NCI-H1417 treated with DMSO at 0.1 percent for 48 hours (cell line): Measurements from ENCODE around the gene KCNJ6.

Experiments used
- DNase-seq: peaks from one replicate; lab custom pipeline; 2025; lab: John Stamatoyannopoulos, UW

The KCNJ6 gene

DNA sequence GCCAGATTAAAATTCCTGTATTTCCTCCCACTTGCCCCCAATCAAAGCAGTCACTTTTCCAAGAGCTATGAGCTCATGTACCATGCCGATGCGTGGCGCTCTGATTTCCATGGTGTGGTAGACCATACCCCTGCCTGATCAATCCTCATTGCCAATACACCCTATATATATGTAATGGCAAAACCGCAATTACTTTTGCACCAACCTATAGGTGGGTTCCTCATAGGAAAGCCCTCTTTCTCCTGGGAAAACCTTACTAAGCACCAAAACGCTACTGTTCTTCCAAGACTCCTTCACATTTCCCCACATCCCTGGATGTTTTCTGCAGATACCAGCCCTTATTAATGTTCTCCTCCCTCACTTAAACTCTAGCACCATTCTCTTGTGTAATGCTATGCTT, 11.0 kb downstream of the KCNJ6 start:
- DNase-seq: no peak

GRCh38 chr21:37904856-37905255, 11.4 kb downstream of the KCNJ6 start:
- DNase-seq: no peak

- DNase-seq: no peak
Observed at GRCh38 chr21:37903396-37903795, 12.9 kb downstream of the KCNJ6 start.

DNA sequence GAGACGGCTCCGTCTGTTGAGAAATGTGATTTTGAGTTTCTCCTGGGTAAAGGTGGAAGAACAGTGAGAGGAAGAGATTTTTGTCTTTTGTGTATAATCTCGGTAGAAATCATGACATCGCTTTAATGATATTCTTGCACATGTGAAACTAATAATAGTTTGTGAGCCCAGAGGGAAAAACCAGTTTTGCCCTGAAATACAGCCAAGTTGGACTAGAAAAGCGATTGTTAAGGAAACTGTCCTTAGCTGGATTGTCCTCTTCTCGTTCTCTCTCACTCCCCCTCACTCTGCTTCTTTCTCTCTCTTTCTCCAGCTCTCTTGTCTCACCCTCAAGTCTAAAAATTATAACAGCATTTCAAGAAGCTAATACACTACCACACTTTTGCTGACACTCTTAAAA, 17.1 kb downstream of the KCNJ6 start:
- DNase-seq: no peak

DNA sequence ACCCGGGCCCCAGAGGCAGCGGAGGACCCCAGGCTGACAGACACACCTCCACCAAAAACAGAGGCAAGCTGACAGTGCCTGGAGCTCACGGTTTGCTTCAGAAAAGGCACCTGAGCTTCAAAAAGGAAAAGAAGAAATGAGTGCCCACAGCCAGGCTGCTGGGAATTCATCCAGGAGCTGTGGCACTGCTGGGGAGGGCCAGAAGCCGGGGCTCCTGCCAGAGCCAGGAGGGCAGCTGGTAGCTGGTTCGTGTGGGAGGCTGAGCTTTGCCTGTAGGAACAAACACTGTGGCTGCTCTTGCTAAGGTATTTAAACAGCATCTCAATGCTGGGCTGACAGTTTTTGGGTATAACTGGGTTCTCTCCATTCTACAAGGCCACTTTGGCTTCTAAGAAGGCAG, 19.5 kb downstream of the KCNJ6 start:
- no peak for DNase-seq

- no peak for DNase-seq
Observed at GRCh38 chr21:37891972-37892371, 24.3 kb downstream of the KCNJ6 start.

DNA sequence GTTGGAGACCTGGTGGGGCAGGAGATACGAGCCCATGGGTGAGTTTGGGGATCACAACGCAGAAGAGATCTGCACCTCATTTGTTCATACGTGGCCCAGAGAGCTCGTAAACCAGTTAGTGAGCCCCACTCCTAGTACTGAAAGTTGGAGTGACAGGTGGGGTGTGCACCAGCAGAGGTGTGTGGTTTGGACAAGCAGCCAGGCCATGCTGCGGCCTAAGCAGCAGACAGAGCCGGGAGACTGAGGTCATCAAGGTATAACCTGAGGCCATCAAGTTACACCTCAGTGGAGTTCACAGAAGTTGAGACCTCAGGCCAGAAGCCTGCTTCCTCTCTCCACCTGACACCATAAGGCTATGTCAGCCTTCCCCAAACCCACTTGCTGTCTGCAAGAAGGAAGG, 27.6 kb downstream of the KCNJ6 start:
- no peak for DNase-seq

DNA sequence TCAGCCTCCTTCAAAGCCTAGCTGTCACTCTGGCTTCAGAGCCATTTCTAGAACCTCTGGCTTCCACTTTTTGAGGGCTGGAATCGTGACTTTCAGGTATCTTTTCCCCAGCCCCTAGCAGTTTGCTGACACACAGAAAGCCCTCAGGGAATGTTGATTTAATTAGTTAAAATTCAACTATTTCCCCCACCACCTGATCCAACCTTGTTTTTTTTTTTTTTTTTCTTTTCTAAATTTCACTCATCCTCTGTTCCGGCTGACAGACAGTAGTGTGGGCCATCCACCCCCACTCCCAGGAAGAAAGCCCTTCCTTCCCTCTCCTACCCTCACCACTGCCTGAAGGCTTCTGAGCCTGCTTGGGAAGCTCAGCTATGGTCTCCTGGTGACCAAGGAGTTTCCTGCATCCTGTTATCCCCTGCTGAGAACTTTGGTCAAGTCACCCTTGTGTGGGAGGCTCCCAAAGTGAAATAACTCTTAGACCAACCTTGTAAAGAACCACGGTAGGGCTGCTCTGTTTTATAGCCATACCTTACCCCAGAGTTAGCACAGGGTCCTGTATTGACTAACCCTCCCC, 29.4 kb downstream of the KCNJ6 start:
- no peak for DNase-seq

DNA sequence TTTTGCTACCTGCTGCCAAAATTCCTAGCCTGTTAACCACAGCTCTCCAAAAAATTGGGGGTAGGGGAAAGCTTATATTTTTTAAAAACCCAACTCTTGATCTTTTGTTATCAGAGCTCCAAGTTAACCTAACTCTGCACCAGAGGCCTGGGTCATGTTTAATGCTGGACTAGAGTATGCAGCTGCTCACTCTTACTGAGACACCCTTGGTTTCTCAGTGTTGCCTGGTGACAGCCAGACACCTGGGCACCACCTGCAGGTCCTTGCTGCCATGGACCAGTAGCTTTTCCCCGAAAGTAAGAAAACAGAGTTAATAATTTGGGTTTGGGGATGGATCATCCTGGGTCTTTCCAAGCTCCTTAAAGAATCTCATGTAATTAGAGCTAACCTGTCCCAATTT, 30.1 kb downstream of the KCNJ6 start:
- no peak for DNase-seq

GRCh38 chr21:37878946-37879660, 37.2 kb downstream of the KCNJ6 start:
- DNase-seq: peak; percentile 20

DNA sequence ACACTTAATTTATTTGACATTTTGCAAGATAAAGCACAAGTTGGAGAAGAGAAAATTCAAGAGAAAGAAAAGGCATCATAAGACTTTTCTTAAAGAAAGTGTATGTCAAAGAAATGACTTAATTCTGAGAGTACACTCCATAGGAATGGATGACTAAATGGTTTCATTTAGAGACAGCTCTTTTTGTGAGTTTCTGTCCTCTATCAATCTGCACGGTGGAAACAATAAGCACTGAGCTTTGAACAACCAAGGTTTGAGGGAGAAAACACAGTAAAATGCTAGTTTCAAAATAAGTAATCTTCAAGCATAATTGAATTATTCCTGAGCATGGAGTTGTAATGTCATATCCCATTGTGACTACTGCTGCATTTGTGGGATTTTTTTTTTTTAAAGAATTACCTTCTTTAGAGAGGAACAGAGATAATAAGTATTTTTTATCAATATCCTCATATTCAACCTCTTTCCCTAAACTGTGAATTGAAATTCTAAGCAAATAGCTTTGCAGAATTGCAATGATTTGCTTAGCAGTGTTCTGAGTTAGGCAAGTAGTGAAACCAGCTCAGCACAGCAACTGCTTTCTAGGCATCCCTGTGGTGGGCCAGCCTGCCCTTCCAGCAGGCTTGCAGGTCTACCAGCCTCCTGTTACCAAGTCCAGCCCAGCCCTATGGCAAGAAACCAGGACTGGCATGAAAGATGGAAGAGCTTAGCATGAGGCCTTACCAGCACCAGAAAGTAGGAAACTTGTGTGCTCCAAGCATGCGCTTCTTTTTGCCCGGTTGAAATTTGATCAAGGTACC, 38.2 kb downstream of the KCNJ6 start:
- DNase-seq: no peak

- no peak for DNase-seq
Observed at GRCh38 chr21:37877171-37877570, 39.1 kb downstream of the KCNJ6 start.

- DNase-seq: no peak
Observed at GRCh38 chr21:37876561-37876960, 39.7 kb downstream of the KCNJ6 start.

GRCh38 chr21:37874904-37875780, 41.1 kb downstream of the KCNJ6 start:
- no peak for DNase-seq

GRCh38 chr21:37874481-37874880, 41.8 kb downstream of the KCNJ6 start:
- DNase-seq: no peak

DNA sequence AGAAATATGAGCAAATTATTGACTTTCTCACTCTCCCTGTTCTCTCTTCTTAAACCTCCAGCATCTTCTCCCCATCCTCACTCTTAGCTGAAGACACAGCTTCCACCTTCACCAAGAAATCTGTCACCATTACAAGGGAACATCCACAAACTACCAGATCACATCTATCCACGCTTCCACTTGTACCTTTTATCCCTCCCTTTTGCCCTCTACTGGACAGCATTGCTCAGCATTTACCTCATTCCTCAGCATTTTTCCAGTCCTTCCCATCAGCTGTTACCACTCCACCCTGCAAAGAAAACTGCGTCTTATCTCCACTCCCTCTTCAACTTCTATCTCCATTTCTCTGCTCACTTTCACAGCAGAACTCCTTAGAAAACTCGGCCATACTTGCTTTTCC, 42.6 kb downstream of the KCNJ6 start:
- DNase-seq: no peak

DNA sequence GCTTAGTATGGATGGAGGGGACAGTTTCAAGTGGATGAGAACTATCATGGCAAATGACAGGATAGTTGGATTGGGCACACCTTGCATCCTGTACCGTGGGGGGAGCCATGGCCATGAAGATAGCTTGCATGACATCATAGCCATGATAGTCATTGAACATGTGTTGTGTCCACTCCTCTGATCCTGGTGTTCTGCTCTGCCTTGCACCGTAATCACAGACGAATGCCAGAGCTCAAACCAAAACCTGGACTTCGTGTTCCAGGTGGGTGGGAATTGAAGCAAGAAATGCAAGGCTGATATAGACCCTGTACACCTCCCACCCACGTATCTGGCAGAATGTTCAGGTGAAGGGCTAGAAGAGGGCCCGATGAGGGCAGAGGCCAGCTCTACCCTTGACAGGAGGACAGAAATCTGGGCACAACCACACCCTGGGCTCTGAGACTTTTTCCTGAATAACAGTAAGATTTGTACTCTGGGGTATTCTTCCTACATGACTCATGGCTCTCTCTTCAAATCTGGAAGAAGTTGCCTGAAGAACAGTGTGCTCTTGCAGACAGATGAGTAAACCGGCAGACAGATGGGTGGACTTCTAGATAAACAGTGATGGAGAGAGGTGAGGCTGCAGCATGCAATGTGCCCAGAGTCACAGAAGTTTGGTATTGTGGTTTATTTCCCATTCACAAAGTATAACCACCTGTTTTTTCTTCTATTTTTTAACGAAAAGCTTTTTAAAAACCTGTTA, 45.0 kb downstream of the KCNJ6 start:
- DNase-seq: no peak

DNA sequence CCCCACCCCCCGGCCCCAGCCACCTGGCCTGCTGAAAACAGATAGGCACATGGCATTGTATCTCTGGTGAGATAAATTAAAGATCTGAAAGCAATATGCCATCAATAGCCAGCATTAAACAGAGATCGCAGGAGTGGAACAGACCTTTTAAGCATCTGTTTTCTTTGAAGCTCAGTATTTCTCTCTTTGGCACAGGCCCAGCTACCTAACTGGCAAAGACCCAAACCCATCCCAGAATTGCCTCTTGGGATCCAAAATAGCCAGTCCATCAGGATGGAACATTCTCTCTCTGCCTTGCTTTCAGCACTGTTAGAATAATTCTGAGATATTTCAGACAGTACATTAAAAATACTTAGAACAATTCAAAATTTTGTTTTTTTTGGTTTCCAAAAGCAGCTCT, 46.0 kb downstream of the KCNJ6 start:
- no peak for DNase-seq

DNA sequence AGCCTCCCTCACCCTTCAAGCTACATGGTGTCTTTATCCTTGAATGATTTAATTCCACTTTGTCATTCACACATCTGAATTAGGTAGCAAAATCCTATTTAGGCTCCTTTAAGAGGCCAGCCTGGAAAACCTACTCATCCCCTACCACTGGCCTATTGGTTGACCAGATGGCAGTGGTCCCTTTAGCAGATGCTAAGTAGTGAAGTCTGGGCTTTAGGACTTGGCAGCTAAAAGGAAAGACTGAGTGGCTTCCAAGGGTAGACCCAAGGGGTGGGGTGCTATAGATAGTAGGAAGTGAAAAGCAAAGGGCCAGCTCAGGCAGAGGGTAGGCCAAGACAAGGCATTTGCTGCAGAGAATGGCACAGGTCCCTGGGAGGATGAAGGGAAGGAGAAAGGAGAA, 46.6 kb downstream of the KCNJ6 start:
- no peak for DNase-seq

- DNase-seq: no peak
Observed at GRCh38 chr21:37868446-37869295, 47.6 kb downstream of the KCNJ6 start.

DNA sequence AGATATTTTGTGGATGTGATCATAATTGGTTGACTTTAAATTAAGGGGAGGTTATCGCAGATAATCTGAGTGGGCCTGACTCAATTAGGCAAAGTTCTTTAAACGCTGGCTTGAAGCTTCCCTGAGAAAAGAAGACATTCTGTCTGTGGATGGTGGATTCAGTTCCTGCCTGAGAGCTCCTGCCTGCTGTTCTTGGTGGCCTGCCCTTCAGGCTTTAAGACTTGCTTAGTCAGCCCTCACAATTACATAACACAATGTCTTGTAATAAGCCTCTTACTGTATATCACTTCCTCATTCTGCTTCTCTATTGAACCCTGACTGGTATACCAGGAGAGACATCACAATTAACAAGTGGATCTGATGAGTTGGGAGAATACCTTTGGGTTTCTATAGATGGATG, 50.2 kb downstream of the KCNJ6 start:
- no peak for DNase-seq
